Effector CD4-positive, alpha-beta T cell (primary cell): ENCODE data around the gene TMEM14A.
"Not testable (repeated sequence)": the region's sequence is repeated elsewhere in the genome, so short reads cannot be mapped to it uniquely, and the experiment has no call there.

ENCODE experiments used
- DNase-seq: peaks from one replicate; pipeline ENCODE4 v3.0.0-alpha.2; 2020
- total RNA-seq: gene quantifications from one replicate; lab custom pipeline; 2026; lab: John Stamatoyannopoulos, UW

Gene TMEM14A
- total RNA-seq = 3.0 reads per million, percentile 10 among the genes with 10 or more reads in this experiment

GRCh38 chr6:52670502-52671409 lies at the start of gene TMEM14A:
Gene TMEM14A, plus strand, starts transcription at chr6:52671113. Its CDS starts 5,990 bp downstream, at chr6:52677103.
- DNase-seq = peak; percentile 82

GRCh38 chr6:52621631-52622030 lies 49.3 kb upstream of the TMEM14A start:
- no peak for DNase-seq

- DNase-seq = no peak
Observed at GRCh38 chr6:52622810-52623209, 48.1 kb upstream of the TMEM14A start.

- no peak for DNase-seq
Observed at GRCh38 chr6:52632011-52632410, 38.9 kb upstream of the TMEM14A start.

- no peak for DNase-seq
Observed at GRCh38 chr6:52634211-52634610, 36.7 kb upstream of the TMEM14A start.

- DNase-seq = no peak
Observed at GRCh38 chr6:52635049-52635577, 35.8 kb upstream of the TMEM14A start.

GRCh38 chr6:52636830-52637229 lies 34.1 kb upstream of the TMEM14A start:
- no peak for DNase-seq

GRCh38 chr6:52639493-52639892 lies 31.4 kb upstream of the TMEM14A start:
- no peak for DNase-seq

GRCh38 chr6:52640170-52640569 lies 30.7 kb upstream of the TMEM14A start:
- DNase-seq = no peak

GRCh38 chr6:52640916-52641315 lies 30.0 kb upstream of the TMEM14A start:
- no peak for DNase-seq

- DNase-seq = no peak
Observed at GRCh38 chr6:52641388-52641787, 29.5 kb upstream of the TMEM14A start.

GRCh38 chr6:52641826-52642225 lies 29.1 kb upstream of the TMEM14A start:
- DNase-seq = no peak

- DNase-seq = no peak
Observed at GRCh38 chr6:52642368-52642767, 28.5 kb upstream of the TMEM14A start.

- DNase-seq = no peak
Observed at GRCh38 chr6:52643158-52643557, 27.8 kb upstream of the TMEM14A start.

- no peak for DNase-seq
Observed at GRCh38 chr6:52644253-52644652, 26.7 kb upstream of the TMEM14A start.

- no peak for DNase-seq
Observed at GRCh38 chr6:52645976-52646375, 24.9 kb upstream of the TMEM14A start.

GRCh38 chr6:52647199-52647598 lies 23.7 kb upstream of the TMEM14A start:
- no peak for DNase-seq

- DNase-seq = no peak
Observed at GRCh38 chr6:52649536-52650160, 21.3 kb upstream of the TMEM14A start.

GRCh38 chr6:52650941-52651340 lies 20.0 kb upstream of the TMEM14A start:
- no peak for DNase-seq

GRCh38 chr6:52653151-52653550 lies 17.8 kb upstream of the TMEM14A start:
- no peak for DNase-seq

- no peak for DNase-seq
Observed at GRCh38 chr6:52654007-52654406, 16.9 kb upstream of the TMEM14A start.

- DNase-seq = no peak
Observed at GRCh38 chr6:52654592-52654991, 16.3 kb upstream of the TMEM14A start.

- not testable (repeated sequence) for DNase-seq
Observed at GRCh38 chr6:52655941-52656340, 15.0 kb upstream of the TMEM14A start.

- DNase-seq = no peak
Observed at GRCh38 chr6:52657870-52658269, 13.0 kb upstream of the TMEM14A start.
